ENCODE results near the gene IKZF3.

Gene IKZF3

GRCh38 chr17:39810939-39811728 is 53.0 kb downstream of the IKZF3 start:
- no peak overlapping the region for H3K4me3 ChIP-seq (replicated peaks; ENCODE audit: low read depth, low read length)
- H3K36me3 ChIP-seq (ENCODE audit: control insufficient read depth, insufficient read depth, low read length) = peaks cover 9% of the 10 kb centered on the region
- TF ChIP-seq CTCF (IDR thresholded peaks at IDR 0.05; ENCODE audit: insufficient read depth, low read length, poor library complexity, severe bottlenecking) = no peak
- no peak for DNase-seq (ENCODE audit: extremely low read depth, insufficient read length)
- no peaks in the 10 kb centered on the region for H3K27me3 ChIP-seq (replicated peaks; ENCODE audit: control insufficient read depth, insufficient read depth, low read length)

- Histone ChIP-seq H3K36me3 (ENCODE audit: control insufficient read depth, insufficient read depth, low read length) (peaks cover 8% of the 10 kb centered on the region), H3K4me3 (replicated peaks; ENCODE audit: low read depth, low read length) (no peak overlapping the region), H3K27me3 (replicated peaks; ENCODE audit: control insufficient read depth, insufficient read depth, low read length) (no peaks in the 10 kb centered on the region)
- TF ChIP-seq CTCF (IDR thresholded peaks at IDR 0.05; ENCODE audit: insufficient read depth, low read length, poor library complexity, severe bottlenecking) = no peak
- DNase-seq (ENCODE audit: extremely low read depth, insufficient read length) = no peak
Observed at GRCh38 chr17:39809221-39809620, 54.9 kb downstream of the IKZF3 start.

- DNase-seq (ENCODE audit: extremely low read depth, insufficient read length) = no peak
- Histone ChIP-seq H3K27me3 (replicated peaks; ENCODE audit: control insufficient read depth, insufficient read depth, low read length) (no peaks in the 10 kb centered on the region), H3K4me3 (replicated peaks; ENCODE audit: low read depth, low read length) (no peak overlapping the region), H3K36me3 (ENCODE audit: control insufficient read depth, insufficient read depth, low read length) (peaks cover 5% of the 10 kb centered on the region; the same call in 1 of the 2 replicates)
- TF ChIP-seq CTCF (IDR thresholded peaks at IDR 0.05; ENCODE audit: insufficient read depth, low read length, poor library complexity, severe bottlenecking) = no peak
Observed at GRCh38 chr17:39808409-39808997, 55.6 kb downstream of the IKZF3 start.

GRCh38 chr17:39804839-39805238 is 59.3 kb downstream of the IKZF3 start:
- peaks cover 3% of the 10 kb centered on the region; the same call in 1 of the 2 replicates for H3K36me3 ChIP-seq (ENCODE audit: control insufficient read depth, insufficient read depth, low read length)

GRCh38 chr17:39801055-39801454 is 63.1 kb downstream of the IKZF3 start:
- DNase-seq (ENCODE audit: extremely low read depth, insufficient read length) = no peak
- Histone ChIP-seq H3K36me3 (ENCODE audit: control insufficient read depth, insufficient read depth, low read length) (peaks cover 5% of the 10 kb centered on the region; the same call in 1 of the 2 replicates), H3K27me3 (replicated peaks; ENCODE audit: control insufficient read depth, insufficient read depth, low read length) (no peaks in the 10 kb centered on the region), H3K4me3 (replicated peaks; ENCODE audit: low read depth, low read length) (no peak overlapping the region)
- no peak for TF ChIP-seq CTCF (IDR thresholded peaks at IDR 0.05; ENCODE audit: insufficient read depth, low read length, poor library complexity, severe bottlenecking)

More at GRCh38 chr17:39804839-39805238, 59.3 kb downstream of the IKZF3 start:
- H3K27me3 ChIP-seq (replicated peaks; ENCODE audit: control insufficient read depth, insufficient read depth, low read length) = no peaks in the 10 kb centered on the region
- TF ChIP-seq CTCF (IDR thresholded peaks at IDR 0.05; ENCODE audit: insufficient read depth, low read length, poor library complexity, severe bottlenecking) = no peak
- H3K4me3 ChIP-seq (replicated peaks; ENCODE audit: low read depth, low read length) = no peak overlapping the region
- DNase-seq (ENCODE audit: extremely low read depth, insufficient read length) = no peak

Data from GM06990 (cell line).